ENCODE data around the gene ZNF575. TPM values are rescaled to one million over a fixed set of nuclear protein-coding genes. Genes with fewer than 3 reads are reported as not detected.

The ZNF575 gene
- polyA plus RNA-seq, 1 donor (not counting 4 experiments of a cell fraction or from before 2014, with no cell fraction given): 0.05 TPM

- no peaks in the 10 kb centered on the region for H3K9me3 ChIP-seq (ENCODE audit: control insufficient read depth, low read depth, low read length)
- TF ChIP-seq CTCF (optimal IDR thresholded peaks at IDR 0.05 in 1 of 3, IDR thresholded peaks at IDR 0.05 in 1 of 3, conservative IDR thresholded peaks at IDR 0.05 in 1 of 3; ENCODE audit: extremely low read depth in 1 of 3, insufficient read depth in 2 of 3, low read length in 3 of 3) (no peak), EZH2 (IDR thresholded peaks at IDR 0.05; ENCODE audit: low read length) (no peak)
- peak within 1 kb of the TSS; percentile 88 for H3K9ac ChIP-seq (ENCODE audit: control insufficient read depth, extremely low read depth, insufficient read depth, low read length)
- dilution Hi-C loops (cut with MboI; ENCODE audit: extremely low pct_ligation_motif_present, low sequenced_read_pairs): no loop called here
- H3K9me1 ChIP-seq (ENCODE audit: control insufficient read depth, extremely low read depth, insufficient read depth, low read length): no peaks in the 10 kb centered on the region
- H3K27ac ChIP-seq (ENCODE audit: control insufficient read depth, insufficient read depth, low read length): peak within 1 kb of the TSS; percentile 95
- H3K4me3 ChIP-seq (ENCODE audit: control insufficient read depth in 2 of 3, extremely low read depth in 1 of 3, insufficient read depth in 2 of 3, low read depth in 1 of 3, low read length in 3 of 3): peak within 1 kb of the TSS; percentile 79 to 98 (median 95)
- peak within 1 kb of the TSS; percentile 90 for H2AFZ ChIP-seq (ENCODE audit: control insufficient read depth, low read length)
- no peaks in the 10 kb centered on the region for H3K27me3 ChIP-seq (ENCODE audit: control insufficient read depth, extremely low read depth, insufficient read depth, low read length)
- peaks cover 39% of the 10 kb centered on the region for H3K4me1 ChIP-seq (ENCODE audit: control insufficient read depth, extremely low read depth, insufficient read depth, low read length)
- H3K4me2 ChIP-seq (ENCODE audit: control insufficient read depth, extremely low read depth, insufficient read depth, low read depth, low read length): peak within 1 kb of the TSS; percentile 85
- DNase-seq (ENCODE audit: low read depth, low spot score): no peak
- H3K36me3 ChIP-seq (ENCODE audit: control insufficient read depth in 2 of 2, extremely low read depth in 1 of 2, insufficient read depth in 2 of 2, low read length in 2 of 2): peaks cover 0 to 9% of the 10 kb centered on the region in 2 experiments
- H4K20me1 ChIP-seq (ENCODE audit: control insufficient read depth, extremely low read depth, insufficient read depth, low read length): peaks cover 3% of the 10 kb centered on the region
- FAIRE-seq: peak; percentile 20
- H3K79me2 ChIP-seq (ENCODE audit: control insufficient read depth, insufficient read depth, low read length): peaks cover 50% of the 10 kb centered on the region
Measured at GRCh38 chr19:43526884-43527859, 5.8 kb upstream of the ZNF575 start, which contains the start of gene ETHE1. Gene ETHE1, minus strand, starts transcription at chr19:43527201. Its CDS starts 24 bp downstream, at chr19:43527177.

- Histone ChIP-seq H3K4me2 (ENCODE audit: control insufficient read depth, extremely low read depth, insufficient read depth, low read depth, low read length) (peak overlapping the region; percentile 85), H3K9me3 (ENCODE audit: control insufficient read depth, low read depth, low read length) (no peaks in the 10 kb centered on the region), H3K27me3 (ENCODE audit: control insufficient read depth, extremely low read depth, insufficient read depth, low read length) (no peaks in the 10 kb centered on the region), H2AFZ (ENCODE audit: control insufficient read depth, low read length) (no peak overlapping the region), H3K36me3 (ENCODE audit: control insufficient read depth in 2 of 2, extremely low read depth in 1 of 2, insufficient read depth in 2 of 2, low read length in 2 of 2) (peaks cover 0 to 5% of the 10 kb centered on the region in 2 experiments), H3K9me1 (ENCODE audit: control insufficient read depth, extremely low read depth, insufficient read depth, low read length) (no peaks in the 10 kb centered on the region), H4K20me1 (ENCODE audit: control insufficient read depth, extremely low read depth, insufficient read depth, low read length) (peaks cover 3% of the 10 kb centered on the region), H3K27ac (ENCODE audit: control insufficient read depth, insufficient read depth, low read length) (peak overlapping the region; percentile 95), H3K79me2 (ENCODE audit: control insufficient read depth, insufficient read depth, low read length) (peaks cover 42% of the 10 kb centered on the region), H3K9ac (ENCODE audit: control insufficient read depth, extremely low read depth, insufficient read depth, low read length) (peak overlapping the region; percentile 88), H3K4me3 (ENCODE audit: control insufficient read depth in 2 of 3, extremely low read depth in 1 of 3, insufficient read depth in 2 of 3, low read depth in 1 of 3, low read length in 3 of 3) (peak overlapping the region in 1 of 3 experiments; percentile 12), H3K4me1 (ENCODE audit: control insufficient read depth, extremely low read depth, insufficient read depth, low read length) (peaks cover 44% of the 10 kb centered on the region)
- dilution Hi-C loops (cut with MboI; ENCODE audit: extremely low pct_ligation_motif_present, low sequenced_read_pairs): no loop called here
- TF ChIP-seq CTCF (optimal IDR thresholded peaks at IDR 0.05 in 1 of 3, IDR thresholded peaks at IDR 0.05 in 1 of 3, conservative IDR thresholded peaks at IDR 0.05 in 1 of 3; ENCODE audit: extremely low read depth in 1 of 3, insufficient read depth in 2 of 3, low read length in 3 of 3) (no peak), EZH2 (IDR thresholded peaks at IDR 0.05; ENCODE audit: low read length) (no peak)
- no peak for DNase-seq (ENCODE audit: low read depth, low spot score)
- no peak for FAIRE-seq
Measured at GRCh38 chr19:43527860-43528622, 4.9 kb upstream of the ZNF575 start.

All from keratinocyte (primary cell).